Gastroesophageal sphincter (tissue), 3 donors: Measurements from ENCODE around the gene RFX2.

Source experiments
- POLR2A ChIP-seq, 2 donors: fragments of 450-650 bp; IDR thresholded peaks; one replicate each; pipeline ENCODE4 v1.6.1; 2017; ENCODE audit warnings: antibody characterized with exemption in 2 of 2, mild to moderate bottlenecking in 2 of 2, moderate library complexity in 1 of 2
- TF ChIP-seq, protein P1 (sequence below), 4 experiments: fragments of 200-600 bp in 2 of 4; fragments of 450-650 bp in 2 of 4; sonication (generic) in 1 of 4; IDR thresholded peaks; one replicate each; pipeline ENCODE4 v1.5.1; 2017 to 2019; ENCODE audit warnings: antibody characterized with exemption in 4 of 4, mild to moderate bottlenecking in 2 of 4, moderate library complexity in 2 of 4

DNA sequence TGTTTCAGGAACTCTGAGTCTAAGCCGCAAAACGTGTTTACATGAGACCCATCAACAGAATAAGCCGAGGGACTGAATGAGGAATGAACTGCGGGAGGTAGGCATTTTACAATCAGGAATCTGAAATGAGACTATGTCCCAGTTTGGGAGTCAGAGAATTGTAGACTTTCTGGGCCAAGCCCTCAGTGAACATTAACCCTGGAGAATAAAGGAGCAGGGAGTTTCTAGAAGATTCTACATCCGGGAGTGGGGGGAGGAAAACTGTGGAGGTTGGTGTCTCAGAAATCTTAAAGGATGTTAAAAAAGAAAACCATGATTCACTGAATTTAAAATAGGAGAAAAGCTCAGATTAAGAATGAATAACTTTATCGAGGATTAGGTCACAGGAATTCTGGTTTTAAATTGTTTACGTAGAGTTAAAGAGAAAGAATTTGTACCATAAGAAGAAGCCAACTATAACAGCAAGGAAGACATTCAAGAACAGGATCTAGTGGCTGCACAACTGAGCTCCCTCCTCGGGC, 18.5 kb downstream of the RFX2 start:
- TF ChIP-seq, protein P1, sequence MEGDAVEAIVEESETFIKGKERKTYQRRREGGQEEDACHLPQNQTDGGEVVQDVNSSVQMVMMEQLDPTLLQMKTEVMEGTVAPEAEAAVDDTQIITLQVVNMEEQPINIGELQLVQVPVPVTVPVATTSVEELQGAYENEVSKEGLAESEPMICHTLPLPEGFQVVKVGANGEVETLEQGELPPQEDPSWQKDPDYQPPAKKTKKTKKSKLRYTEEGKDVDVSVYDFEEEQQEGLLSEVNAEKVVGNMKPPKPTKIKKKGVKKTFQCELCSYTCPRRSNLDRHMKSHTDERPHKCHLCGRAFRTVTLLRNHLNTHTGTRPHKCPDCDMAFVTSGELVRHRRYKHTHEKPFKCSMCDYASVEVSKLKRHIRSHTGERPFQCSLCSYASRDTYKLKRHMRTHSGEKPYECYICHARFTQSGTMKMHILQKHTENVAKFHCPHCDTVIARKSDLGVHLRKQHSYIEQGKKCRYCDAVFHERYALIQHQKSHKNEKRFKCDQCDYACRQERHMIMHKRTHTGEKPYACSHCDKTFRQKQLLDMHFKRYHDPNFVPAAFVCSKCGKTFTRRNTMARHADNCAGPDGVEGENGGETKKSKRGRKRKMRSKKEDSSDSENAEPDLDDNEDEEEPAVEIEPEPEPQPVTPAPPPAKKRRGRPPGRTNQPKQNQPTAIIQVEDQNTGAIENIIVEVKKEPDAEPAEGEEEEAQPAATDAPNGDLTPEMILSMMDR (IDR thresholded peaks at IDR 0.05) = no peak
- no peak for TF ChIP-seq POLR2A (IDR thresholded peaks at IDR 0.05)
